DND-41 (cell line): ENCODE measurements around the gene UBE3B.

ENCODE experiments used
- ATAC-seq: fragments of 200-7000 bp; cut with Tn5 transposase; 3 replicates; pipeline ENCODE4 v1.9.1; 2021; ENCODE audit warnings: low read depth; ENCODE audit not compliant: insufficient read depth
- DNase-seq: peaks from one replicate; pipeline ENCODE4 v3.0.0-alpha.2; 2020
- H2AFZ ChIP-seq: 2 replicates; pipeline ENCODE4 v1.6.0; 2012; ENCODE audit warnings: low read depth, low read length
- H3K27ac ChIP-seq: 2 replicates; pipeline ENCODE4 v1.5.1; 2012; ENCODE audit warnings: low read length, inconsistent platforms
- H3K27me3 ChIP-seq: fragments of 200-600 bp; sonication (generic); 2 replicates; pipeline ENCODE4 v1.6.0; 2012; ENCODE audit warnings: low read length, mild to moderate bottlenecking, inconsistent platforms; ENCODE audit not compliant: insufficient read depth, poor library complexity
- H3K36me3 ChIP-seq: 2 replicates; pipeline ENCODE4 v1.5.1; 2012; ENCODE audit warnings: low read length, inconsistent platforms; ENCODE audit not compliant: insufficient read depth
- H3K4me1 ChIP-seq: 2 replicates; pipeline ENCODE4 v1.5.1; 2012; ENCODE audit warnings: mild to moderate bottlenecking, low read length; ENCODE audit not compliant: insufficient read depth
- H3K4me2 ChIP-seq: 2 replicates; pipeline ENCODE4 v1.6.0; 2012; ENCODE audit warnings: mild to moderate bottlenecking, moderate library complexity, low read length, inconsistent platforms; ENCODE audit not compliant: insufficient read depth
- H3K4me3 ChIP-seq, 2 experiments: fragments of 200-600 bp in 1 of 2; shearing (Covaris generic) in 1 of 2; 2 replicates each; pipeline ENCODE4 v1.5.1; 2012 to 2016; ENCODE audit warnings: inconsistent platforms in 2 of 2, low read length in 2 of 2, mild to moderate bottlenecking in 2 of 2, low read depth in 1 of 2, moderate library complexity in 1 of 2
- H3K79me2 ChIP-seq: 2 replicates; pipeline ENCODE4 v1.6.0; 2012; ENCODE audit warnings: low read length, inconsistent platforms; ENCODE audit not compliant: insufficient read depth
- H3K9ac ChIP-seq: 2 replicates; pipeline ENCODE4 v1.6.0; 2012; ENCODE audit warnings: low read depth, mild to moderate bottlenecking, inconsistent platforms, low read length, moderate library complexity
- H3K9me3 ChIP-seq: 2 replicates; pipeline ENCODE4 v1.5.1; 2012; ENCODE audit warnings: low read length, moderate library complexity, mild to moderate bottlenecking, inconsistent platforms; ENCODE audit not compliant: insufficient read depth, severe bottlenecking
- H4K20me1 ChIP-seq: 2 replicates; pipeline ENCODE4 v1.6.0; 2012; ENCODE audit warnings: low read length; ENCODE audit not compliant: insufficient read depth
- EZH2 ChIP-seq: IDR thresholded peaks from 3 replicates; pipeline ENCODE4 v1.6.1; 2012; ENCODE audit warnings: borderline replicate concordance, low read depth, mild to moderate bottlenecking, moderate library complexity, low read length, inconsistent platforms; ENCODE audit not compliant: severe bottlenecking
- TF ChIP-seq, protein P1 (sequence below): IDR thresholded peaks from 2 replicates; pipeline ENCODE4 v1.5.1; 2012; ENCODE audit warnings: borderline replicate concordance, low read length, moderate library complexity, mild to moderate bottlenecking; ENCODE audit not compliant: poor library complexity, severe bottlenecking; ENCODE audit errors: extremely low read depth

The UBE3B gene

DNA sequence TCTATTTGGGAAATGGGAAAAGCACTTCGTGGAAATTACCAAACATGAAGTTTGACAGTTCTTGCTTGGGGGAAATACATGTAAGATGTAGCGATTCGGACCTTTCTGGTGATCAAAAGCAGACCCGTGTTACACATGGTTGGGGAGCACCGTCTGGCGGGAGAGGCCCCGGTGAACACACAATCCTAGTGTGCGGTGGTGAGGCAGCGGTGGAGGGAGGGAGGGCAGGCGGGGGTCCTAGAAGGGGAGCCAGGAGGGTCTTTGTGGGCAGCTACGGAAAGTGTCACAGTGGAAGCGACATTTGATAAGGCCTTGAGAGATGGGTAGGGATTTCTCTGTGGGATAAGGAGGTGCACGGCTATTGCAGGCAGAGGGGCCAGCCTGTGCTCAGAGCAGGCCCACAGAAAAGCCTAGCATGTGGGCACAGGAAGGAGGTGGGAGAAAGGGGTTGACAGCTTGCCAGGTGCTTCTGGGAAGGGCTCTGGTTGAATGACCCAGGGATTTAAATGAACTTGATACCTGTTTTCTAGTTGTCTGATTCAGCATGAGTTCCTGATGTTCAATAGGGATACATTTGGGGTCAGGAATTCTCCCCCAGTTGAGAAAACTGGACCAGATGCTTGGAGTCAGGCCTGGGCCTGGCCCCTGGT, 103.4 kb downstream of the UBE3B start:
- DNase-seq (no peak), ATAC-seq (no peak)
- Histone ChIP-seq H3K9ac (no peak overlapping the region), H4K20me1 (0 out of 2 replicates have a peak, but pooled peaks cover 8% of the 10 kb centered on the region), H3K27me3 (no peaks in the 10 kb centered on the region), H2AFZ (no peak overlapping the region), H3K4me3 (no peak overlapping the region), H3K36me3 (peaks cover 70% of the 10 kb centered on the region), H3K4me2 (no peak overlapping the region), H3K9me3 (no peaks in the 10 kb centered on the region), H3K4me1 (no peaks in the 10 kb centered on the region), H3K79me2 (no peaks in the 10 kb centered on the region), H3K27ac (no peak overlapping the region)
- no peak for TF ChIP-seq EZH2
- TF ChIP-seq, protein P1, sequence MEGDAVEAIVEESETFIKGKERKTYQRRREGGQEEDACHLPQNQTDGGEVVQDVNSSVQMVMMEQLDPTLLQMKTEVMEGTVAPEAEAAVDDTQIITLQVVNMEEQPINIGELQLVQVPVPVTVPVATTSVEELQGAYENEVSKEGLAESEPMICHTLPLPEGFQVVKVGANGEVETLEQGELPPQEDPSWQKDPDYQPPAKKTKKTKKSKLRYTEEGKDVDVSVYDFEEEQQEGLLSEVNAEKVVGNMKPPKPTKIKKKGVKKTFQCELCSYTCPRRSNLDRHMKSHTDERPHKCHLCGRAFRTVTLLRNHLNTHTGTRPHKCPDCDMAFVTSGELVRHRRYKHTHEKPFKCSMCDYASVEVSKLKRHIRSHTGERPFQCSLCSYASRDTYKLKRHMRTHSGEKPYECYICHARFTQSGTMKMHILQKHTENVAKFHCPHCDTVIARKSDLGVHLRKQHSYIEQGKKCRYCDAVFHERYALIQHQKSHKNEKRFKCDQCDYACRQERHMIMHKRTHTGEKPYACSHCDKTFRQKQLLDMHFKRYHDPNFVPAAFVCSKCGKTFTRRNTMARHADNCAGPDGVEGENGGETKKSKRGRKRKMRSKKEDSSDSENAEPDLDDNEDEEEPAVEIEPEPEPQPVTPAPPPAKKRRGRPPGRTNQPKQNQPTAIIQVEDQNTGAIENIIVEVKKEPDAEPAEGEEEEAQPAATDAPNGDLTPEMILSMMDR: no peak

DNA sequence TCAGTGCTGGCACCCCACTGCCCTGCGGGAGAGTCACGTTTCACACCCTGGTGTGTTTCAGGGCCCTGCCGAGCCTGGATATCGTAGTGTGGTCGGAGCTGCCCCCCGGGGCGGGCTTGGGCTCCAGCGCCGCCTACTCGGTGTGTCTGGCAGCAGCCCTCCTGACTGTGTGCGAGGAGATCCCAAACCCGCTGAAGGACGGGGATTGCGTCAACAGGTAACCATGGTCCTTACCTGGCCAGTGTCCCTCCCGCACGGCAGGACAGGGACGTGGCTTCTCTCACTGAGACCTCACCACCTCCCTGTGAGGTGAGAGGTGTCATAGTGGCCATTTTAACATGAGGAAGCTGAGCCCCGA, 103.9 kb downstream of the UBE3B start:
- no peak for ATAC-seq
- 0 out of 2 replicates have a peak, but pooled peaks cover 8% of the 10 kb centered on the region for H4K20me1 ChIP-seq
- TF ChIP-seq EZH2: no peak
- TF ChIP-seq, protein P1: no peak
- H3K4me1 ChIP-seq: no peaks in the 10 kb centered on the region
- H3K9me3 ChIP-seq: no peaks in the 10 kb centered on the region
- H3K4me2 ChIP-seq: no peak overlapping the region
- no peak overlapping the region for H2AFZ ChIP-seq
- peaks cover 68% of the 10 kb centered on the region for H3K36me3 ChIP-seq
- no peak for DNase-seq
- H3K9ac ChIP-seq: no peak overlapping the region
- H3K27me3 ChIP-seq: no peaks in the 10 kb centered on the region
- no peak overlapping the region for H3K27ac ChIP-seq
- H3K79me2 ChIP-seq: no peaks in the 10 kb centered on the region
- no peak overlapping the region for H3K4me3 ChIP-seq

DNA sequence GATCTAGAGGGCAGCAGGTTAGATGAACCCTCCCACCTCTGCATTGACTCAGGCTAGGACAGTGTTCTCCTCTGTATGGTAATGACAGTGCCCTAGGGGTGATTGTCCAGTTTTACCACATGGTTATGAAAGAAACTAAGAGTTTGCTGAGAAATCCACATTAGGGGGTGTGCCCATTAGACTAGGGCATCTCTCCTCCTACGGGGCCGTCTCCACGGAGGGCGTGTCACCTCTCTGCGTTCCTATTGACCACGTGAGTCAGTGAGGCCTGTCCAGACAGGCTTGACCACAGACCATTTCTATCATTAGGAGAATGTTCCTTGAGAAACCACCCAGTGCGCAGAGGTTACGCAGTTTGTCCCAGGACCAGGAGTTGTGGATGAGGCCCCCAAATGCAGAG, 104.4 kb downstream of the UBE3B start:
- TF ChIP-seq EZH2: no peak
- TF ChIP-seq, protein P1: no peak
- no peak overlapping the region for H3K4me3 ChIP-seq
- DNase-seq: no peak

DNA sequence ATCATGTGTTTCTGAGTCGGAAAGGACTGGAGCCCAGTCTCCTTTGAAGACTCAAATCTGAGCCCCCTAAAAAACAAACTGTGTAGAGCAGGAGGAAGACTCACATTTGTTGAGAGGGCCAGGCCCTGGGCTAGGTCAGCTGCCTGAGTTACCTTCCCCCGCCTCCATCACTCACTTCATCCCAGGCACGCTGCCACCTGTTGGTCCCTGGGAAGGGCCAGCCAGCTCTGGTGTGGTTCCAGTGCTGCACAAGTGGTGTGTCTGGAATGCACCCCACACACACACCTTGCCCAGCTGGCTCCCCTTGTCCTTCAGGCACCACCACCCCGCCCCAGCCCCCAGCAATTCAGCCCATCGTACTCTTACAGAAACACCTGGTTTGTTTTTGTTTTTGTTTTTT, 105.2 kb downstream of the UBE3B start:
- H4K20me1 ChIP-seq: peaks cover 8% of the 10 kb centered on the region; the same call in 1 of the 2 replicates
- no peak overlapping the region for H3K4me3 ChIP-seq
- no peak overlapping the region for H2AFZ ChIP-seq
- ATAC-seq (no peak), DNase-seq (no peak)
- H3K4me2 ChIP-seq: no peak overlapping the region
- H3K36me3 ChIP-seq: peaks cover 70% of the 10 kb centered on the region
- H3K27me3 ChIP-seq: no peaks in the 10 kb centered on the region
- H3K9ac ChIP-seq: no peak overlapping the region
- H3K79me2 ChIP-seq: no peaks in the 10 kb centered on the region
- no peak overlapping the region for H3K27ac ChIP-seq
- H3K4me1 ChIP-seq: no peaks in the 10 kb centered on the region
- no peak for TF ChIP-seq EZH2
- TF ChIP-seq, protein P1: no peak
- H3K9me3 ChIP-seq: no peaks in the 10 kb centered on the region

More for the DNA sequence above, 104.4 kb downstream of the UBE3B start:
- no peak overlapping the region for H2AFZ ChIP-seq
- no peak overlapping the region for H3K27ac ChIP-seq
- no peaks in the 10 kb centered on the region for H3K9me3 ChIP-seq
- H3K4me2 ChIP-seq: no peak overlapping the region
- no peak for ATAC-seq
- H3K27me3 ChIP-seq: no peaks in the 10 kb centered on the region
- H3K4me1 ChIP-seq: no peaks in the 10 kb centered on the region
- H3K79me2 ChIP-seq: no peaks in the 10 kb centered on the region
- H3K36me3 ChIP-seq: peaks cover 70% of the 10 kb centered on the region
- no peak overlapping the region for H3K9ac ChIP-seq
- H4K20me1 ChIP-seq: peaks cover 8% of the 10 kb centered on the region; the same call in 1 of the 2 replicates
